Measurements from ENCODE around the gene HNF1A.
A peak's percentile ranks its signal among the peaks of the same experiment; 100 is the strongest.

HNF1A gene

DNA sequence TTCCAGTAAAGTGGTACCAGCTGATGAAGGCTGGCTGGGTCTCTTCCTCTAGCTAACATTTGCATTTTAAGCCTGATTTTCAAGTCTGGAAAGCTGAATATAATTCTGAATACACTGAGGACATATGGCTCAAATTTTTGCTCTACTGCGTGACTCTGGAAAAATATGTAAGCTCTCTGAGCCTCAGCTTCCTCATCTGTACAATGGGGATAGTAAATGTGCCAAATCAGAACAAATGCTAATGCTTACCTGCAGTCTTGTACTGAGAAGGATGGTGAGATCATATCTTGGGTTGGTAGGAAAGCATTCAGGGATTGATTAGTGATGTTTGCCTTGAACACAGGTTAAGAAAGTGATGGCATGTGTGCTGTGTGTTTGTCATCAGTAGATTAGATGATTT, 14.6 kb downstream of the HNF1A start:
- H3K4me3 ChIP-seq (ENCODE audit: low read length): no peak overlapping the region
- no peaks in the 10 kb centered on the region for H3K4me1 ChIP-seq (ENCODE audit: control insufficient read depth, insufficient read depth, low read length)
- no peak for DNase-seq (ENCODE audit: low read depth)
- peaks cover 61% of the 10 kb centered on the region for H3K27me3 ChIP-seq (replicated peaks; ENCODE audit: control insufficient read depth, insufficient read depth, low read length)
- H3K9ac ChIP-seq (ENCODE audit: low read length): no peak overlapping the region
- H3K9me3 ChIP-seq (ENCODE audit: control insufficient read depth, low read length): peaks cover 4% of the 10 kb centered on the region
- no peaks in the 10 kb centered on the region for H3K36me3 ChIP-seq (ENCODE audit: control insufficient read depth, insufficient read depth, low read length, severe bottlenecking)

- Histone ChIP-seq H3K4me1 (ENCODE audit: control insufficient read depth, insufficient read depth, low read length) (no peaks in the 10 kb centered on the region), H3K27me3 (replicated peaks; ENCODE audit: control insufficient read depth, insufficient read depth, low read length) (peaks cover 60% of the 10 kb centered on the region), H3K9me3 (ENCODE audit: control insufficient read depth, low read length) (peaks cover 4% of the 10 kb centered on the region), H3K36me3 (ENCODE audit: control insufficient read depth, insufficient read depth, low read length, severe bottlenecking) (no peaks in the 10 kb centered on the region), H3K9ac (ENCODE audit: low read length) (no peak overlapping the region), H3K4me3 (ENCODE audit: low read length) (no peak overlapping the region)
- DNase-seq (ENCODE audit: low read depth): no peak
Observed at GRCh38 chr12:120993496-120993895, 15.2 kb downstream of the HNF1A start.

DNA sequence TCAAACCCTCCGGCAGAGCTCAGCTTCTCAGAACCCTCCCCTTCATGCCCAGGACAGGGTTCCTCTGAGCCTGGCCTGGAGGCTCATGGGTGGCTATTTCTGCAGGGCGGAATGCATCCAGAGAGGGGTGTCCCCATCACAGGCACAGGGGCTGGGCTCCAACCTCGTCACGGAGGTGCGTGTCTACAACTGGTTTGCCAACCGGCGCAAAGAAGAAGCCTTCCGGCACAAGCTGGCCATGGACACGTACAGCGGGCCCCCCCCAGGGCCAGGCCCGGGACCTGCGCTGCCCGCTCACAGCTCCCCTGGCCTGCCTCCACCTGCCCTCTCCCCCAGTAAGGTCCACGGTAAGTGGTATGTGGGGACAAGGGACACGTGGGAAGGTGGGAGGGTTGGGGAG, 15.7 kb downstream of the HNF1A start:
- no peak overlapping the region for H3K4me3 ChIP-seq (ENCODE audit: low read length)
- no peaks in the 10 kb centered on the region for H3K4me1 ChIP-seq (ENCODE audit: control insufficient read depth, insufficient read depth, low read length)
- H3K9ac ChIP-seq (ENCODE audit: low read length): no peak overlapping the region
- no peaks in the 10 kb centered on the region for H3K36me3 ChIP-seq (ENCODE audit: control insufficient read depth, insufficient read depth, low read length, severe bottlenecking)
- peaks cover 60% of the 10 kb centered on the region for H3K27me3 ChIP-seq (replicated peaks; ENCODE audit: control insufficient read depth, insufficient read depth, low read length)
- no peak for DNase-seq (ENCODE audit: low read depth)
- peaks cover 4% of the 10 kb centered on the region for H3K9me3 ChIP-seq (ENCODE audit: control insufficient read depth, low read length)

GRCh38 chr12:120994589-120995337, 16.4 kb downstream of the HNF1A start:
- Histone ChIP-seq H3K9ac (ENCODE audit: low read length) (no peak overlapping the region), H3K4me1 (ENCODE audit: control insufficient read depth, insufficient read depth, low read length) (peaks cover 3% of the 10 kb centered on the region), H3K36me3 (ENCODE audit: control insufficient read depth, insufficient read depth, low read length, severe bottlenecking) (no peaks in the 10 kb centered on the region)

DNA sequence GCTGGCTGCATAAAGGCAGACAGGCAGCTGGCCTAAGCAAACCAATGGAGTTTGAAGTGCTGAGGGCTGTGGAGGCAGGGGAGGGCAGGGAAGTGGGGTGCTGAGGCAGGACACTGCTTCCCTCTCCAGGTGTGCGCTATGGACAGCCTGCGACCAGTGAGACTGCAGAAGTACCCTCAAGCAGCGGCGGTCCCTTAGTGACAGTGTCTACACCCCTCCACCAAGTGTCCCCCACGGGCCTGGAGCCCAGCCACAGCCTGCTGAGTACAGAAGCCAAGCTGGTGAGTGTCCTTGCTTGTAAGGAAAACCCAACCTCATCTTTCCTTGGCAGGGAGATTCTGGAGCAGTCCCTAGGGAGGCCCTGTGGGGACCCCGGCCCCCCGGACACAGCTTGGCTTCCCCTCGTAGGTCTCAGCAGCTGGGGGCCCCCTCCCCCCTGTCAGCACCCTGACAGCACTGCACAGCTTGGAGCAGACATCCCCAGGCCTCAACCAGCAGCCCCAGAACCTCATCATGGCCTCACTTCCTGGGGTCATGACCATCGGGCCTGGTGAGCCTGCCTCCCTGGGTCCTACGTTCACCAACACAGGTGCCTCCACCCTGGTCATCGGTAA, 17.9 kb downstream of the HNF1A start:
- Histone ChIP-seq H3K9me3 (ENCODE audit: control insufficient read depth, low read length) (no peaks in the 10 kb centered on the region), H3K4me1 (ENCODE audit: control insufficient read depth, insufficient read depth, low read length) (peaks cover 7% of the 10 kb centered on the region), H3K9ac (ENCODE audit: low read length) (no peak overlapping the region), H3K27me3 (replicated peaks; ENCODE audit: control insufficient read depth, insufficient read depth, low read length) (peaks cover 60% of the 10 kb centered on the region), H3K36me3 (ENCODE audit: control insufficient read depth, insufficient read depth, low read length, severe bottlenecking) (no peaks in the 10 kb centered on the region), H3K4me3 (ENCODE audit: low read length) (no peak overlapping the region)
- no peak for DNase-seq (ENCODE audit: low read depth)

More at GRCh38 chr12:120994589-120995337, 16.4 kb downstream of the HNF1A start:
- peaks cover 1% of the 10 kb centered on the region for H3K9me3 ChIP-seq (ENCODE audit: control insufficient read depth, low read length)
- H3K27me3 ChIP-seq (replicated peaks; ENCODE audit: control insufficient read depth, insufficient read depth, low read length): peaks cover 60% of the 10 kb centered on the region
- no peak overlapping the region for H3K4me3 ChIP-seq (ENCODE audit: low read length)
- no peak for DNase-seq (ENCODE audit: low read depth)

GRCh38 chr12:120997448-120997847, 19.1 kb downstream of the HNF1A start:
- no peak overlapping the region for H3K4me3 ChIP-seq (ENCODE audit: low read length)
- no peaks in the 10 kb centered on the region for H3K36me3 ChIP-seq (ENCODE audit: control insufficient read depth, insufficient read depth, low read length, severe bottlenecking)
- no peaks in the 10 kb centered on the region for H3K9me3 ChIP-seq (ENCODE audit: control insufficient read depth, low read length)
- no peak for DNase-seq (ENCODE audit: low read depth)
- peaks cover 59% of the 10 kb centered on the region for H3K27me3 ChIP-seq (replicated peaks; ENCODE audit: control insufficient read depth, insufficient read depth, low read length)
- no peak overlapping the region for H3K9ac ChIP-seq (ENCODE audit: low read length)
- peaks cover 7% of the 10 kb centered on the region for H3K4me1 ChIP-seq (ENCODE audit: control insufficient read depth, insufficient read depth, low read length)

DNA sequence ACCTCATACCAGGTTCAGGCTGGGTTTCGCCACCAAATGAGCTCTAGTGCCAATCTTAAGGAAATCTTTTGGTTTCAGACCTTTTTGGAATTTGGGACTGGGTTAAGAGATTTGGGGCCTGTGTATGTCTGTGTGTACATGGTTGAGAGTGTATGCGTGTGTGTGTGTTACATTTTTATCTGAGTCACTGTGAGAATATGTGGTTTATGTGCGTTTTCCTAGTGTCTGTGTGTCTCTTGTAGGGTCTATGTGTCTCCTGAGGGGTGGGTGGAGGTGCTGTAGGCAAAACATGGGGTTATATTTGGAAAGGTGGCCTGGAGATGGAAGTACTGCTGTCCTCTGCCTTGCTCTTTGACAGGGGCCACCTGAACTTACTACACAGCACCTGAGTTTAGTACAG, 20.1 kb downstream of the HNF1A start:
- Histone ChIP-seq H3K4me1 (ENCODE audit: control insufficient read depth, insufficient read depth, low read length) (peaks cover 7% of the 10 kb centered on the region), H3K27me3 (replicated peaks; ENCODE audit: control insufficient read depth, insufficient read depth, low read length) (peaks cover 49% of the 10 kb centered on the region), H3K36me3 (ENCODE audit: control insufficient read depth, insufficient read depth, low read length, severe bottlenecking) (peaks cover 5% of the 10 kb centered on the region), H3K9me3 (ENCODE audit: control insufficient read depth, low read length) (no peaks in the 10 kb centered on the region), H3K4me3 (ENCODE audit: low read length) (no peak overlapping the region), H3K9ac (ENCODE audit: low read length) (no peak overlapping the region)
- no peak for DNase-seq (ENCODE audit: low read depth)

- H3K9ac ChIP-seq (ENCODE audit: low read length): no peak overlapping the region
- peaks cover 38% of the 10 kb centered on the region for H3K27me3 ChIP-seq (replicated peaks; ENCODE audit: control insufficient read depth, insufficient read depth, low read length)
- H3K9me3 ChIP-seq (ENCODE audit: control insufficient read depth, low read length): no peaks in the 10 kb centered on the region
- H3K4me3 ChIP-seq (ENCODE audit: low read length): no peak overlapping the region
- peaks cover 7% of the 10 kb centered on the region for H3K4me1 ChIP-seq (ENCODE audit: control insufficient read depth, insufficient read depth, low read length)
- peaks cover 15% of the 10 kb centered on the region for H3K36me3 ChIP-seq (ENCODE audit: control insufficient read depth, insufficient read depth, low read length, severe bottlenecking)
- peak; percentile 23 for DNase-seq (ENCODE audit: low read depth)
Observed at GRCh38 chr12:120999191-121000120, 21.1 kb downstream of the HNF1A start.

DNA sequence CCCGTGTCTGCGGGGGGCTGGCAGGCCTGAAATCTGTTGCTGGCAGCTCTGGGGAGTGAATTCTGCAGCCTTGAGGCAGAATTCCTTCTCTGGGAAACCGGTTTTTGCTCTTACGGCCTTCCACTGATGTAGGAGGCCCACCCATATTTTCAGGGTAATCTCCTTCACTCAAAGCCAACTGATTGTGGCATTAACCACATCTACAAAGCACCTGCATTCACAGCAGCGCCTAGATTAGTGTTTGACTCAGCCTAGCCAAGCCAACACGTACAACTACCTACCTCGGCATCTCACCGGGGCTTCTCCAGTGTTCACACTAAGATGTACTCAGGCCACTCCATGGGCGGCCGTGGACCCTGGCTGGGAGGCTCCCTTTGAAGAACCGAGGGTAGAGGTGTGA, 22.2 kb downstream of the HNF1A start:
- Histone ChIP-seq H3K36me3 (ENCODE audit: control insufficient read depth, insufficient read depth, low read length, severe bottlenecking) (peaks cover 21% of the 10 kb centered on the region), H3K27me3 (replicated peaks; ENCODE audit: control insufficient read depth, insufficient read depth, low read length) (peaks cover 28% of the 10 kb centered on the region), H3K4me1 (ENCODE audit: control insufficient read depth, insufficient read depth, low read length) (peaks cover 7% of the 10 kb centered on the region), H3K9me3 (ENCODE audit: control insufficient read depth, low read length) (no peaks in the 10 kb centered on the region), H3K9ac (ENCODE audit: low read length) (no peak overlapping the region), H3K4me3 (ENCODE audit: low read length) (no peak overlapping the region)
- no peak for DNase-seq (ENCODE audit: low read depth)

- Histone ChIP-seq H3K9me3 (ENCODE audit: control insufficient read depth, low read length) (no peaks in the 10 kb centered on the region), H3K9ac (ENCODE audit: low read length) (no peak overlapping the region), H3K27me3 (replicated peaks; ENCODE audit: control insufficient read depth, insufficient read depth, low read length) (peaks cover 22% of the 10 kb centered on the region), H3K4me1 (ENCODE audit: control insufficient read depth, insufficient read depth, low read length) (peaks cover 7% of the 10 kb centered on the region), H3K4me3 (ENCODE audit: low read length) (no peak overlapping the region), H3K36me3 (ENCODE audit: control insufficient read depth, insufficient read depth, low read length, severe bottlenecking) (peaks cover 26% of the 10 kb centered on the region)
- DNase-seq (ENCODE audit: low read depth): no peak
Observed at GRCh38 chr12:121001060-121001459, 22.7 kb downstream of the HNF1A start.

GRCh38 chr12:121001841-121002483, 23.6 kb downstream of the HNF1A start:
- Histone ChIP-seq H3K36me3 (ENCODE audit: control insufficient read depth, insufficient read depth, low read length, severe bottlenecking) (peaks cover 28% of the 10 kb centered on the region), H3K9me3 (ENCODE audit: control insufficient read depth, low read length) (no peaks in the 10 kb centered on the region), H3K9ac (ENCODE audit: low read length) (no peak overlapping the region), H3K4me1 (ENCODE audit: control insufficient read depth, insufficient read depth, low read length) (peaks cover 7% of the 10 kb centered on the region), H3K27me3 (replicated peaks; ENCODE audit: control insufficient read depth, insufficient read depth, low read length) (peaks cover 16% of the 10 kb centered on the region), H3K4me3 (ENCODE audit: low read length) (no peak overlapping the region)
- no peak for DNase-seq (ENCODE audit: low read depth)
